COLO668 (cell line): ENCODE results near the gene SNRK.
A peak's percentile ranks its signal among the peaks of the same experiment; 100 is the strongest.

Experiments used
- DNase-seq: peaks from one replicate; lab custom pipeline; 2025; ENCODE audit not compliant: unreplicated experiment; lab: John Stamatoyannopoulos, UW

SNRK gene

DNA sequence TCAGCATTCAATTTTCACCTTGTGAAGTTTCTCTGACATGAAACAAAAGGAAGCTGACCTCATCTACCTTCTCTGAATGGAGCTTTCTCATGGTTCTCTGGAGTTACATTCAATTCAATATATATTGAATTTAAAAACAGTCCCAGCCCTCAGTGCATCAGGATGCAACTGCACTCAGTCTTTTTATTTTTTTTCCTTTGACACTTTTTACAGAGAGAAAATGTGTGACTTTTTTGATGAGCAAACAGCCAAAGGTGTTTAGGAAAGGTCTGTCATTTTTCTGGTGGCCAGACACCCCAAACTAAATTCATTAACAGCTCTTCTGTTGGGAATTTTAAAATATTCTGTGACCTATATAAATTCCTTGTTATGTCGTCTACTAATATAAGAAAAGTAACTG is 19.3 kb upstream of the SNRK start:
- DNase-seq: no peak

DNA sequence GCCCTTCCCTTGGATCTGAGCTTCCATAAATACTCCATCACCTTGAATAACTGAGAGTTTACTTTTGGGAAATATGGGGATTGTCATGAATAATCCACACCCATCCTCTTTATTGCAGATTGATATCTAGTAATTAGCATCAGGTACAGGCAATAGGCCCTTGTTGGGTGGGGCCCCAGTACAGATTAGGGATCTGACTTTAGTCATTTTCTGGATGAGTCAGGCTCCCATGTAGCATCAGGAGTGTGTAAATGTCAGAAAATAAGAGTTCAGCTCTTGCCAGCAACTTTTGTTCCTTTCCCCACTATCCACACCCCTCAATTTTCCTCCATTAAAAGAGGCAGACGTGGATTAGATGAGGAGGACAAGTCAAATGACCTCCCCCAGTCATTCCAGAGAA is 17.7 kb upstream of the SNRK start:
- no peak for DNase-seq

DNA sequence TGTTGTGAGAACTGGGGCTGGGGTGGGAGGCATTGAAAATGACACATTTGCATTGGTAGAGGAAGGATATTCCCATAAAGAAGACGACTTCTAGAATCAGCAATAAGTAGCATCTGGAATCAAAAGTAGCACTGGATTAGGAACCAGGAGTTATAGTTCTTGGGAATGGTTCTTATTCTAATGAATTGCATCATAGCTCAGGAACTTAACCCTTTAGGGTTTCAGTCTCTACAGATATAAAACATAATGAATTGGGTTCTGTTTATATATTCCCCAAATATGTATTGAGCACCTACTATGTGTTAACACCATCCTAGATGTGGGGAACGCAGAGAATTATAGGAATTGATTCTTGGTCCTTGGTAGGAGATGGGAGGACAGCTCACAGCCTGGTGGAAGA is 16.3 kb upstream of the SNRK start:
- DNase-seq: no peak

GRCh38 chr3:43273416-43273815 is 12.9 kb upstream of the SNRK start:
- no peak for DNase-seq

- DNase-seq: no peak
Observed at GRCh38 chr3:43279082-43279481, 7.3 kb upstream of the SNRK start.

DNA sequence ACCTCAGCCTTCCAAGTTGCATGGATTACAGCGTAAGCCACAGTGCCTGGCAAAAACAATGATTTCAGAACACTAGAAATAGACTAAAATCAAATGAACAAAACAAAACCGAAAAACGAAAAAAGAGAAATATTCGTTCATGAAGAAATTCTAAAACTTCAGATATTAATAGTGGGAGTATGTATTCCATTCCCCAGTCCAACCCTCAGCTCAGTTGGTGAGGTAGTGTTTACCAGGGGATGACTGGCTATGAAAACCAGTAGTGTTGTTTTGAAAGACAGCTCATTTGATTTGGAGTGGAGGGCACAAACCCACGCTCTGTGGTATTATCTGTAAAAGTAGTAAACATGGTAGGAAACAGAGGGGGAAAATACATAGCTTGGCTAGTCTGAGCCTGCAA is 6.8 kb upstream of the SNRK start:
- DNase-seq: no peak

DNA sequence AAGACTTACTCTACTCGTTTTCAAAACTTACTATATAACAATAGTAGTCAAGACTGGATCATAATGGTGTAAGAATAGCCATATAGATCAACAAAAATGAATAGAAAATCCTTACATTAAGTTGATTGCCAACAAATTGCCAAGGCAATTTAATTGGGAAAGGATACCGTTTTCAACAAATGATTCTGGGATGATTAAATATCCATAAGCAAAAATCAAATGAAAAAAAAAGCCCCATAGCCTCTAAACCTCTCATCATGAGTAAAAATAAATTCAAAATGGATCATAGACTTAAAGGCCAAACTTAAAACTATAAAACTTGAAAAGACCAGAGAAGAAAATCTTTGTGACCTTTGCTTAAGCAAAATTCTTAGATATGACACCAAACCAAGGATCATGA is 5.3 kb upstream of the SNRK start:
- no peak for DNase-seq

DNA sequence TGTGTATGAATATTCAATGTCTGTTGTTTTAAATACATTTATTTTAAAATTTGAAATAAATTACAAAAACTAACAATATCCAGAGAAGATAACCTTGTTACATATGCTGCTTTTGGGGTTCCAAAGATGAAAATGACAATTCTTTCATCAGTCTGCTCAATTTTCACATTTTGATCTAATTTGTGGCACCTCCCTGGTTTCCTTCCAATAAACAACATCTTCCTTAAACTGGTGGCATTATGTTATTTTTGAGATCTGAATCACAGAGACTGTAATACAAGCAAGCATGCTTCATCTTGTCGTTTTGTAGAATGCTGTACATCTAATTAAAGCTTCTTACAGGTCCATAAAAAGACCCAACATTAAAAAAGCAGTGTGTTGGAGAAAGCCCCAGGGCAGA is 2.2 kb upstream of the SNRK start:
- DNase-seq: no peak

- no peak for DNase-seq
Observed at GRCh38 chr3:43285644-43286043, 696 bp upstream of the SNRK start.

DNA sequence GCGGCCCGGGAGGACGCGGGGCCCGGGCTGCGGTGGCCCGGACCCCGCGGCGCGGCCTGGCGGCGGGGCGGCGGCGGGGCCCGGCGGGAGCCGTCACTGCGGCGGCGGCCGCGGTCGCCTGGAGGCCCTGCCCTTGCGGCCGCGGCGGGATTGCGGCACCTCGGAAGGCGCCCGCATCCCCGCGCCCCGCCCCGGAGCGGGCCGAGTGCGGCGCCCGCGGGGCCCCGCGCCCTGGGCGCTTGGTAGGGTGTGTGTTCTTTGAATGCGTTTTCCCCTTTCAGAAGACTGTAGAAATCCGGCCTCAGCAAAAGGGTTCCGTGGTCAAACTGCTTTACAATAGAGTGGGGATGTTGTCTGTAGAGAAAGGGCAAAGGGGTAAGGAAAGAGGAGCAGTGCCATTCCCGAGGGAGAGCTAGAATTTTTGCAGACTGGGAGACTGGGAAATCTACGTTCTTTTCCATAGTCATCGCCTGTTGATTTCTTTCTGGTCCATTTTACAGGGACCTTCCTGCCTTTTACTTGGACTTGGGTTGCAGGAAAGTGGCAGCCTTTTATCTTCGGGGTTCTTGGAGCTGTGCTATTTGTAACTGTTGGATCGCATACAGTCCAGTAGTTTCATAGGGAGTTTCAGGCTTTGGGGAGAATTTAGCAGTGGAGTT is 630 bp downstream of the SNRK start:
- DNase-seq: peak; percentile 57

DNA sequence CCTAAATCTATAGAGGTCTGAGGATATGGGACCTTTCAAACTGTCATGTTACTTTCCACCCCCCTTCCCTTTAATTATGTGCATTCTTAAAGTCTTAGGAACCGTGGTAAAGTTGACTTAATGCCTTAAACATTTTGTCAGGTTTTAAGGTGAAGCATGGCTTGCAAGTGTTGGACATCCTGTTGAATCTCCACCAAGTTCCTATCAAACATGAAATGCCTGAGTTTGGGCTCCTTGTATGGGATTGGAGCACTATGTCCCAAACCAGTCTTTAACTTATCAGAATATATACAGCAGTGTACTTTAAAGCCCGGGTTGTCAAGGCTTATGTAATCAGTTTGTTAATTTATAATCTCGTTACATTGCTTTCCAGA is 1.1 kb downstream of the SNRK start:
- no peak for DNase-seq

DNA sequence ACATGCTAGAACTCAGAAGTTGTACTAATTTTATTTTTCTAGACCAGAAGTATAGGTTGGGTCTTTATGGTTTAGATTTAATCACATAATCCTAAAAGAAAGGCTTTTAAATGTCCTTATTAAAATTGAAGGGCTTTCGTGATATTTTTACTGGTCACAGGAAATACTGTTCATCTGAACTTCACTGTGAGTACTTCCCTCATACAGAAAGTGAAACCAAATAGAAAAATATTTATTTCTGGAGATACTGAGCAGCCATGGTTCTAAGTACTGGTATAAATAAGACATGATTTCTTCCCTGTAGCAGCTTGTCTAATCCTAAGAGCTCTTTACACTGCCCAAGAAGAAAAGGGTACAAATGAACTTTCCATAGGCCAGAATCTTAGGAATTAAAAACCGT is 2.0 kb downstream of the SNRK start:
- no peak for DNase-seq

- no peak for DNase-seq
Observed at GRCh38 chr3:43288850-43289249, 2.5 kb downstream of the SNRK start.

DNA sequence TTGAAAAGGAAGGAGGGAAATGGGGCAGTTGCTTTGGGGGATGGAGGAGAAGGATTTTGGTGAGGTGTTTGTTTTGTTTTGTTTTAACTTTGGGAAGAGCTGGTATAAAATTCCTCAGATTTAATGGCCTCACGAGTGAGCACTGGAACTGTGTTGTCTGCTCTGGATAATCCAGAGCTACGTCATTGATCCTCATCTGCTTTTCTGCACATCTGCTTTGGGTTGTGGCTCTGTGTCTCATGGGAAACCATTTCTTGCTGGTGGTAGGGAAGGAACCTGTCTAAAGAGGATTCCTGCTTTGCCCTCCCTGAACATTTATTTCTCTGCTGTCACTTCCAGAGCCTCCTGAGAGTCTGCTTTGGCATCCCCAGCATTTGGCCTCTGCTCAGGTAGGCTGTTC is 3.1 kb downstream of the SNRK start:
- DNase-seq: no peak

- no peak for DNase-seq
Observed at GRCh38 chr3:43289841-43290470, 3.6 kb downstream of the SNRK start.

- no peak for DNase-seq
Observed at GRCh38 chr3:43290956-43291355, 4.6 kb downstream of the SNRK start.

DNA sequence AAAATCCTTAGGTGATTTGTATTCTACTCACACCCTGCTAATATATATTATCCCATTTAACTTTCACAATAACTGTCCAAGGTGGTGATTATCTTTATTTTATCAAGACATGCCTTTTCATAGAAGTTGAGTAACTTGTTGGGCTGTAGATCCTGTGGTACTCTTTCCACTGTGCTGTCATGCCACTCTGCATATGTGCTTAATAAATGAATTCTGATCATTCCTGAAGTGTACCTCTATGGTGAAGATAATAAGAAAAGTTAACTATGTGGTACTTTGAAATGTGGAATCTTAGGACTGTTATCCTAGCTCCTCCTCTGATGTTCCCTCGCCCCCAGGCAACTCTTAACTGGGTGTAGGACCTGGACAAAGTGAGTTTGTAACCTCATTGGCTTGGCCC is 5.2 kb downstream of the SNRK start:
- no peak for DNase-seq

- DNase-seq: no peak
Observed at GRCh38 chr3:43294975-43295374, 8.6 kb downstream of the SNRK start.

GRCh38 chr3:43296565-43296964 is 10.2 kb downstream of the SNRK start:
- no peak for DNase-seq

- DNase-seq: no peak
Observed at GRCh38 chr3:43298292-43298691, 12.0 kb downstream of the SNRK start.

- no peak for DNase-seq
Observed at GRCh38 chr3:43298761-43299160, 12.4 kb downstream of the SNRK start.

- no peak for DNase-seq
Observed at GRCh38 chr3:43302116-43302880, 16.0 kb downstream of the SNRK start.

DNA sequence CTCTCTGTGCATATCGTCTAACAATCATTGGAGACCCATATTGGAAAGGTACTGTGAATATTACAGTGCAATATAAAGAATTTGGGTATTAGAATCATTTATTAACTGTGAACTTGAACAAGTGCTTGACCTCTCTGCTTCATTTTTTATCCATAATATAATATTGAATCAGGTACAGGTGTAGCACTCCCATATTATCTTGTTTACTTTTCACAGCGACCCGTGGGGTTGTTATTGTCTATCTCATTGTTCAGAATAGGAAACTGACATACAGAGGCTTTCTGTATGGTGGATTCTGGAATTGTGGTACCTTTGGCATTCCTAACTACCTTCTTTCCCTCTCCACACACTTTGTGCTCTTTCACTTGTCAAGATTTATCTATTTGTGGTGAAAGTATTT is 17.8 kb downstream of the SNRK start:
- no peak for DNase-seq
